ENCODE measurements around the gene CLDN19.
A peak's percentile ranks its signal among the peaks of the same experiment; 100 is the strongest.

CLDN19 gene

DNA sequence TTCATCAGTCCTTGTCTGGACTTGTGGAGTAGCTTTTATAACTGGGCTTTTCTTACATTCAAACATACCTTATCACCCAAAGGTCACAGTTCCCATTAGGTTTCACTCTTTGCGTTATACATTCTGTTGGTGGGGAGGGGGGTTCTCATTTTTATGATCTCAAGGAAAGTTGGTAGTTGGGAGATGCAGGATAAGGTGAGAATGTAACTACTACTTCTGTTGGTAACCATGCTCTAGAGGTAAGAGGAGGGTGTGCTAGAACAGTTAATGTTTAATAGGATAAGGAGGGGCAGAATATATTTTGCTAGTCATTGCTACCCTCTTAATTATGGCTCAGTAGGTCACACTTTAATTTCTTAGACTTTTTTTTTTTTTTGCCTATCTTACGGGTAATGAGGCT is 47.1 kb downstream of the CLDN19 start:
- no peak for DNase-seq

DNA sequence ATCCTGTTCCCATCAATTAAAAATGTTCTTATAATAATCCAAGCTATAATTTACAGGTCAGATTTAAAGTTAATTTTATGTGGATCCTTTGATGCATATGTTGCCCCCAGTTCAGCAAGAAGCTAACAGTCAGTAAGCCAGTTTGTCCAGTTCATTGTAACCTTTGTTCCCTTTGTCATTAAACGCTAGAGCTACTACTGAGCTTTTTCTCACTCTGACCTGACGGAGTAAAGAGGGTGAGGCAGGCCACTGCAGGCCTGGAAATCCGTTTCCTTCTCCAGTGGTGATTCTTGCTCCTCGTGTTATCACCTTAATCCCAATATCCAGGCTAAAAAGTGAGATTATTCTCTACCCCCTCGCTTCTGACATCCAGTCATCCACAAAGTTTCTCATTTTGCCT is 47.6 kb downstream of the CLDN19 start:
- no peak for DNase-seq

DNA sequence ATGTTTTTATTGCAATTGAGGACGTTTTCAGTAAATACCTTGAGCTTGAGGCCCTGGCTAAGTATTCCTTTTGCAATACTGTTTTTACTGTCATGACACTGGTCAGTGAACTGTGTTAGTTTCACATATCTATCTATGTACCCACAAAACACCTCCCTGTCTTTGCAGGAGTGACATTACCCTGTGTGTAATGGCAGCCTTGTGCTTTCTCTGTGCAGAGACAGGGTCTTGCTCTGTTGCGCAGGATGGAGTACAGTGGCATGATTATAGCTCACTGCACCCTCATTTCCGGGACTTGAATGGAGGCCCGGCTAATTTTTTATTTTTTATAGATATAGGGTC is 48.9 kb downstream of the CLDN19 start:
- DNase-seq = no peak

DNA sequence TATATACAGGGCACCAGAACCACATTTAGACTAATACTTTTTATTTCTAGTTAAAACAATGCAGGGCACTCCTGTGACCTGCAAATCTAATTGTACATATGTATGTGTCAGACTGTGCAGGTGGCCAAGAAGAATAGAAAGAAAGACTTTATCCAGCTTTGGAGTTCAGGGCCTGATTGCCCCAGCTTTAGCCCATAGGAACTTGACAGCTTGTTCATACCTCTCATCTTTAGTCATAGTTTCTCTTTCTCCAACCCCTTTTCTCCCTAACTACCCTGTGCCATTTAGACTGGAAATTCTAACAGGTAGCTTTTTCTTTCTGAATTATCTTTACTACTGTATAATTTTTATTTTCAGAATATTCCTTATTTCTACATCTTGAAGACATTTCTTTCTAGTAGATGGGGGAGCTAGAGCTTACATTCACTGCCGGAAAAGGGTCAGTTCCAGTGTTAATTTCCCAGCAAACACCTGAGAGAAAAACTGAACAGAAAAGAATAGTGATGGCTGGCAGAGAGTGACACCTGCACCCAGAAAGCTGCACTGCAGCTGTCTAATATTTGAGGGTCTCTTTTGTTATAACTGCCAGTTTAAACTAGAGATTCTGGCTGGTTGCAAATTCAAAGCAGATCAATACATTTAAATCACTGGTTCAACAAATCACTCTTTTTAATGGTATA is 49.4 kb downstream of the CLDN19 start:
- no peak for DNase-seq

DNA sequence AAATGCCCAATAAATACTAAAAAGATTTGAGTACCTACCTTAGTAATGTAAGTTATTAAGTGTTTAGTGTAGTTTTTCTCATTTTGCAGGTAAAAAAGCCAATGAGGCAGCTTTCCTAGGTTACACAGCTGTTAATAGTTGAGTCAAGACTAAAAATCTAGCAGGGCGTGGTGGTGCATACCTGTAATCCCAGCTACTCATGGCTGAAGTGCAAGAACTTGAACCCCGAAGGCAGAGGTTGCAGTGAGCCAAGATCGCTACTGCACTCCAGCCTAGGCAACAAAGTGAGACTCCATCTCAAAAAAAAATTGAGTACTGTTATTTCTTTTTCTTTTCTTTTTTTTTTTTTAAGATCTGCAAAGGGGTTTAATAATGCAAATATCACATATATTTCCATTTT is 50.1 kb downstream of the CLDN19 start:
- DNase-seq = no peak

DNA sequence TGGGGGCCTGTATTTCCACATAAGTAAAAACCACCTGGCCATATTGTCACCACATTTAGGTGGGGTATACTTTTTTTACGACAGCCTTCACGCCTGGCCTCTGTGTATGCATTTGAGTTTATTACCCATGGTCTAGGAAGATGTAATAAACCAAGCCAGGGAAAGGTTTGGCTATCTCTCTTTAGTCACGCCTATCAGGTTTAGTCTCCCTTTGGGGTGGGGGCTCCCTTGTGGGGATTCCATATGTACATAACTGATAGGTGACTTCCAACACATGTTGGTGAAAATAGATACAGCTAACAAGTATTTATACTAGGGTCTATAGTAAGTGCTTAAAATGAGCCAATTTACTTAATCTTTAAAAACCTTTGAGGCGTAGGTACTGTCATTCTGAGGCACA is 53.6 kb downstream of the CLDN19 start:
- DNase-seq = no peak

DNA sequence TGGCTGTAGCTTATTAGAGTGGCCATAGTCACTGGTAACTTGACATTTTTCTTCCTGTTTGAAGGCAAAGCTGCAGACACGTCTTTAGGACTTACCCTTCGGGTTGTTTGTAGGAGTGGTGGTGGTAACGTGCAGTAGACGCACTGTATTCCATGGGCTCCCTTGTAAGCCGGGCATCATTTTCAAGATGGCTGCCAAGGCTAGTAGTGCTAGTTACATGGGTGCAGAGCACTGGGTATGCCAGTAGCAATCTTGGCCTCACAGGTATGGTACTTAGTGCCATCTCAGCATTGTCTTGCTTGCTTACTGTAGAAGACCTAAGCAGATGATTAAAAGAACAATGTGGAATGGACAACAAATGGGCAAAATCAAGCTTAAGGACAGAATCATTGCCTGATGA is 55.9 kb downstream of the CLDN19 start:
- DNase-seq = peak; percentile 18
